Caco-2 (cell line): Measurements from ENCODE around the gene CTDSPL. TPM values are rescaled to one million over a fixed set of nuclear protein-coding genes. Genes with fewer than 3 reads are reported as not detected.

Experiments used
- BruUV-seq: library from RNA; stranded (reverse); fragments of 400-500 nt; replicated peaks from 2 replicates; lab custom pipeline; 2021; lab: Mats Ljungman, UMichigan
- CTCF ChIA-PET: fragments of 300-600 bp; sonication (Branson Sonifier 250); formaldehyde crosslinking; loops from one replicate; lab custom pipeline; 2022; ENCODE audit warnings: antibody characterized with exemption; lab: Charles Lee
- POLR2A ChIA-PET: fragments of 300-600 bp; sonication (Branson Sonifier 250); formaldehyde crosslinking; loops from one replicate; lab custom pipeline; 2022; ENCODE audit warnings: antibody characterized with exemption; lab: Charles Lee
- DNase-seq, 2 experiments: peaks; one replicate each; pipeline versions ENCODE4 v3.0.0 to v3.0.0-alpha.2; 2020 to 2022
- H3K27me3 ChIP-seq: replicated peaks from 2 replicates; pipeline ENCODE4 v1.6.0; 2011; ENCODE audit warnings: low read length; ENCODE audit not compliant: control insufficient read depth, insufficient read depth
- H3K36me3 ChIP-seq: 2 replicates; pipeline ENCODE4 v1.5.1; 2011; ENCODE audit warnings: low read length; ENCODE audit not compliant: control insufficient read depth, insufficient read depth
- H3K4me1 ChIP-seq: fragments of 250-450 bp; sonication (Bioruptor Pico); 2 replicates; pipeline ENCODE4 v1.5.1; 2020; ENCODE audit warnings: mild to moderate bottlenecking
- H3K4me3 ChIP-seq: 2 replicates; pipeline ENCODE4 v1.5.1; 2011; ENCODE audit warnings: low read depth, mild to moderate bottlenecking, control low read depth, low read length
- H3K9me3 ChIP-seq: fragments of 250-450 bp; sonication (Bioruptor Pico); 2 replicates; pipeline ENCODE4 v1.5.1; 2020; ENCODE audit warnings: mild to moderate bottlenecking, moderate library complexity
- H3K27ac Mint-ChIP-seq: one replicate; pipeline ENCODE4 v1.8.0; 2022; ENCODE audit warnings: mixed read lengths; ENCODE audit not compliant: unreplicated experiment
- H3K27me3 Mint-ChIP-seq: one replicate; pipeline ENCODE4 v1.8.0; 2022; ENCODE audit warnings: mixed read lengths; ENCODE audit not compliant: insufficient read depth, unreplicated experiment
- H3K36me3 Mint-ChIP-seq: one replicate; pipeline ENCODE4 v1.8.0; 2022; ENCODE audit warnings: mild to moderate bottlenecking, mixed read lengths; ENCODE audit not compliant: insufficient read depth, unreplicated experiment
- H3K4me1 Mint-ChIP-seq: one replicate; pipeline ENCODE4 v1.8.0; 2022; ENCODE audit warnings: low read depth, mixed read lengths; ENCODE audit not compliant: unreplicated experiment
- H3K4me3 Mint-ChIP-seq: one replicate; pipeline ENCODE4 v1.8.0; 2022; ENCODE audit warnings: mild to moderate bottlenecking, moderate library complexity, mixed read lengths; ENCODE audit not compliant: unreplicated experiment
- H3K9me3 Mint-ChIP-seq: one replicate; pipeline ENCODE4 v1.8.0; 2022; ENCODE audit warnings: mixed read lengths; ENCODE audit not compliant: unreplicated experiment
- CTCF ChIP-seq, 2 experiments: fragments of 200-600 bp in 1 of 2; IDR thresholded peaks; 1 replicate in 1 of 2; 2 replicates in 1 of 2; pipeline versions ENCODE4 v1.5.1 to v1.8.0; 2011 to 2022; ENCODE audit warnings: antibody characterized with exemption in 1 of 2, control low read depth in 1 of 2, inconsistent platforms in 1 of 2, low read depth in 1 of 2, low read length in 1 of 2, mild to moderate bottlenecking in 1 of 2, moderate library complexity in 1 of 2; ENCODE audit not compliant: insufficient read depth in 1 of 2, severe bottlenecking in 1 of 2, unreplicated experiment in 1 of 2
- intact Hi-C: fragments of 100-400 bp; cut with micrococcal nuclease; formaldehyde crosslinking; loops from one replicate; pipeline ENCODE4 v1.10.0; 2022; ENCODE audit not compliant: unreplicated experiment
- total RNA-seq: library from RNA; stranded (reverse); gene quantifications from 2 replicates; pipeline ENCODE4 v1.2.3, GENCODE V29; 2022

Gene CTDSPL
- total RNA-seq, 1 experiment from 2014 or later: 60.9 TPM

- H3K4me3 Mint-ChIP-seq: no peak overlapping the region
- no peaks in the 10 kb centered on the region for H3K27me3 ChIP-seq
- no peak overlapping the region for H3K4me3 ChIP-seq
- peaks cover 28% of the 10 kb centered on the region for H3K4me1 Mint-ChIP-seq
- H3K36me3 ChIP-seq: no peaks in the 10 kb centered on the region
- ChIA-PET POLR2A (no interaction called here), CTCF (no interaction called here)
- intact Hi-C loops: no loop called here
- no peaks in the 10 kb centered on the region for H3K36me3 Mint-ChIP-seq
- H3K9me3 ChIP-seq: no peaks in the 10 kb centered on the region; the same call in 1 of the 2 replicates
- no peaks in the 10 kb centered on the region for H3K9me3 Mint-ChIP-seq
- H3K4me1 ChIP-seq: peaks cover 42% of the 10 kb centered on the region
- no peaks in the 10 kb centered on the region for H3K27me3 Mint-ChIP-seq
- no TSS peak for BruUV-seq
- TF ChIP-seq CTCF (IDR thresholded peaks at IDR 0.05; ENCODE audit: insufficient read depth in 1 of 2, low read depth in 1 of 2, low read length in 1 of 2, severe bottlenecking in 1 of 2, unreplicated experiment in 1 of 2): no peak
- peak overlapping the region; percentile 24 for H3K27ac Mint-ChIP-seq
- DNase-seq: no peak
These were observed 44.5 kb downstream of the CTDSPL start for GRCh38 chr3:37905987-37906674.

GRCh38 chr3:37906734-37907282 lies 45.1 kb downstream of the CTDSPL start:
- peak overlapping the region; percentile 24 for H3K27ac Mint-ChIP-seq
- H3K36me3 Mint-ChIP-seq: peaks cover 5% of the 10 kb centered on the region
- no peak overlapping the region for H3K4me3 Mint-ChIP-seq
- no peaks in the 10 kb centered on the region for H3K9me3 Mint-ChIP-seq
- H3K4me3 ChIP-seq: no peak overlapping the region
- H3K9me3 ChIP-seq: no peaks in the 10 kb centered on the region; the same call in 1 of the 2 replicates
- H3K27me3 ChIP-seq: no peaks in the 10 kb centered on the region
- peaks cover 21% of the 10 kb centered on the region for H3K4me1 Mint-ChIP-seq
- H3K4me1 ChIP-seq: peaks cover 35% of the 10 kb centered on the region
- intact Hi-C loops: no loop called here
- no peak for TF ChIP-seq CTCF (IDR thresholded peaks at IDR 0.05; ENCODE audit: insufficient read depth in 1 of 2, low read depth in 1 of 2, low read length in 1 of 2, severe bottlenecking in 1 of 2, unreplicated experiment in 1 of 2)
- H3K27me3 Mint-ChIP-seq: no peaks in the 10 kb centered on the region
- CTCF ChIA-PET: no interaction called here
- no TSS peak for BruUV-seq
- no peaks in the 10 kb centered on the region for H3K36me3 ChIP-seq
- POLR2A ChIA-PET: no interaction called here
- no peak for DNase-seq

- Histone ChIP-seq H3K9me3 (no peaks in the 10 kb centered on the region; the same call in 1 of the 2 replicates), H3K4me1 (peaks cover 29% of the 10 kb centered on the region), H3K4me3 (no peak overlapping the region), H3K27me3 (no peaks in the 10 kb centered on the region), H3K36me3 (no peaks in the 10 kb centered on the region)
- Mint-ChIP-seq H3K9me3 (no peaks in the 10 kb centered on the region), H3K4me1 (peaks cover 15% of the 10 kb centered on the region), H3K27me3 (no peaks in the 10 kb centered on the region), H3K4me3 (no peak overlapping the region), H3K36me3 (peaks cover 11% of the 10 kb centered on the region), H3K27ac (no peak overlapping the region)
- BruUV-seq: no TSS peak
- CTCF ChIA-PET: no interaction called here
- no peak for DNase-seq
- POLR2A ChIA-PET: no interaction called here
- intact Hi-C loops: no loop called here
- TF ChIP-seq CTCF (IDR thresholded peaks at IDR 0.05; ENCODE audit: insufficient read depth in 1 of 2, low read depth in 1 of 2, low read length in 1 of 2, severe bottlenecking in 1 of 2, unreplicated experiment in 1 of 2): no peak
These were observed 45.7 kb downstream of the CTDSPL start for GRCh38 chr3:37907371-37907770.
